Choroid plexus epithelial cell (primary cell): ENCODE results near the gene NFE2L1.
"Not testable (repeated sequence)": the region's sequence is repeated elsewhere in the genome, so short reads cannot be mapped to it uniquely, and the experiment has no call there.

Experiments used
- DNase-seq: peaks from one replicate; pipeline ENCODE4 v3.0.0-alpha.2; 2010; ENCODE audit warnings: low read depth
- H3K4me3 ChIP-seq: 2 replicates; pipeline ENCODE4 v1.5.1; 2011; ENCODE audit warnings: low read depth, mild to moderate bottlenecking, control low read depth, low read length, moderate library complexity
- TF ChIP-seq, protein P1 (sequence below): conservative IDR thresholded peaks from 2 replicates; pipeline ENCODE4 v1.5.1; 2011; ENCODE audit warnings: low read depth, mild to moderate bottlenecking, control low read depth, inconsistent platforms, low read length, moderate library complexity

The NFE2L1 gene

DNA sequence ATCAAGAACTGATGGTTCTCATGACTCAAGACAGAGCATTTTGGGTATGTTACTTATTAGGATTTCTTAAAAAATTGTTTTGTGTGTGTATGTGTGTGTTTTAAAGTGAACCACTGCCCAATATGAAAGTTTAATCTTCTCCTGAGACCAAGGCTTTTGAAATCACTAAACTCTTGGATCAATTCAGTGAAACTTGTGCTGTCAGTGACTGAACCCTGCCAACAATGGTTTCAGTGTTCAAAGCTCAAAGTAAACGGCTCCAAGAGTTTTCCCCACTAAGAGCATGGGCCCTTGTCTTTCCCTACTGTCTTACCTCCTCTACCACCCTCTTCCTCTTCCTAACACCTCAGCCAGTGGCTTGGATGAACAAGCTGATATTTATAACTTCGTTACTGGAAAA, 22.0 kb downstream of the NFE2L1 start:
- no peak for DNase-seq
- TF ChIP-seq, protein P1, sequence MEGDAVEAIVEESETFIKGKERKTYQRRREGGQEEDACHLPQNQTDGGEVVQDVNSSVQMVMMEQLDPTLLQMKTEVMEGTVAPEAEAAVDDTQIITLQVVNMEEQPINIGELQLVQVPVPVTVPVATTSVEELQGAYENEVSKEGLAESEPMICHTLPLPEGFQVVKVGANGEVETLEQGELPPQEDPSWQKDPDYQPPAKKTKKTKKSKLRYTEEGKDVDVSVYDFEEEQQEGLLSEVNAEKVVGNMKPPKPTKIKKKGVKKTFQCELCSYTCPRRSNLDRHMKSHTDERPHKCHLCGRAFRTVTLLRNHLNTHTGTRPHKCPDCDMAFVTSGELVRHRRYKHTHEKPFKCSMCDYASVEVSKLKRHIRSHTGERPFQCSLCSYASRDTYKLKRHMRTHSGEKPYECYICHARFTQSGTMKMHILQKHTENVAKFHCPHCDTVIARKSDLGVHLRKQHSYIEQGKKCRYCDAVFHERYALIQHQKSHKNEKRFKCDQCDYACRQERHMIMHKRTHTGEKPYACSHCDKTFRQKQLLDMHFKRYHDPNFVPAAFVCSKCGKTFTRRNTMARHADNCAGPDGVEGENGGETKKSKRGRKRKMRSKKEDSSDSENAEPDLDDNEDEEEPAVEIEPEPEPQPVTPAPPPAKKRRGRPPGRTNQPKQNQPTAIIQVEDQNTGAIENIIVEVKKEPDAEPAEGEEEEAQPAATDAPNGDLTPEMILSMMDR, result no peak
- H3K4me3 ChIP-seq, result no peak overlapping the region

DNA sequence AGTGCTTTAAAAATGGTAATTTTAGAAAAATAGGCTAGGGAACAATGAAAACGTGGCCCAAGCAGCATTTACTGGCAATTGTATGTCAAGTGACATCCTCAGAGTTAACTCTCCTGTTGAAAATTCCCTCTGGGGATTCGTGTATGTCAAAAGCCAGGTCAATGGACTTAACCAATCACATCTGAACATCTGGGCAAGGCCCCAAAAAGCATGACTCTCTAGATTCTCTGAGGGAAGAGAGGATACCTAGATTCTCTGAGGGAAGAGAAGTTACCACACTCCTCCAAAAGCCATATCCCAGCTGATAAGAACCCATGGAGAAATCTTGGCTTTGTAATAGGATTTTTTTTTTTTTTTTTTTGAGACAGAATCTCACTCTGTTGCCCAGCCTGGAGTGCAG, 23.5 kb downstream of the NFE2L1 start:
- H3K4me3 ChIP-seq, result no peak overlapping the region
- TF ChIP-seq, protein P1, result no peak
- DNase-seq, result no peak

DNA sequence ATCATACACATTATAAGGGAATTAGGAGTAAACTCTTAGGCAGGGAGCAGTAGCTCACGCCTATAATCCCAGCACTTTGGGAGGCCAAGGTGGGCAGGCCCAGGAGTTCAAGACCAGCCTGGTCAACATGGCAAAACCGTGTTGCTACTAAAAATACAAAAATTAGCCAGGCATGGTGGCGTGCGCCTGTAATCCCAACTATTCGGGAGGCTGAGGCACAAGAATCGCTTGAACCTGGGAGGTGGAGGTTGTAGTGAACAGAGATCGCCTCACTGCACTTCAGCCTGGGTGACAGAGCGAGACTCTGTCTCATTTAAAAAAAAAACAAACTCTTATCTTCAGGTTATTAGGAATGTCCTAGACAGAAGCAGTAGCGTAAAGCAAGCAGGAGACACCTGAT, 24.7 kb downstream of the NFE2L1 start:
- H3K4me3 ChIP-seq, DNase-seq: not testable (repeated sequence)

DNA sequence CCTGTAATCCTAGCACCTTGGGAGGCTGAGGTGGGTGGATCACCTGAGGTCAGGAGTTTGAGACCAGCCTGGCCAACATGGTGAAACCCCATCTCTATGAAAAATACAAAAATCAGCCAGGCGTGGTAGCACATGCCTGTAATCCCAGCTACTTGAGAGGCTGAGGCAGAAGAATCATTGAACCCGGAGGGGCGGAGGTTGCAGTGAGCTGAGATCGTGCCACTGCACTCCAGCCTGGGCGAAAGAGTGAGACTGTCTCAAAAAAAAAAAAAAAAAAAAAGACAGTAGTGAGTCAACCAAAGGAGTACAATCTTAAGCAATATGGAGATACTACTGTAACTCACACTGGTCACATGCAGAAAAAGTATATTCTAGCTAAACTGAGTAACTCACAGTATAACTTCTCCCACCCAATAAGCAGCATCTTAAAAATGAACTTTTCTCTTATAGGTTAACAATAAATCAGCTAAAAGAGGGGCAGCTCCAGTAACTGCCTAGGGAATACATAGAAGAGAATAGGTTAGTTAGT, 25.5 kb downstream of the NFE2L1 start:
- DNase-seq, result not testable (repeated sequence)

DNA sequence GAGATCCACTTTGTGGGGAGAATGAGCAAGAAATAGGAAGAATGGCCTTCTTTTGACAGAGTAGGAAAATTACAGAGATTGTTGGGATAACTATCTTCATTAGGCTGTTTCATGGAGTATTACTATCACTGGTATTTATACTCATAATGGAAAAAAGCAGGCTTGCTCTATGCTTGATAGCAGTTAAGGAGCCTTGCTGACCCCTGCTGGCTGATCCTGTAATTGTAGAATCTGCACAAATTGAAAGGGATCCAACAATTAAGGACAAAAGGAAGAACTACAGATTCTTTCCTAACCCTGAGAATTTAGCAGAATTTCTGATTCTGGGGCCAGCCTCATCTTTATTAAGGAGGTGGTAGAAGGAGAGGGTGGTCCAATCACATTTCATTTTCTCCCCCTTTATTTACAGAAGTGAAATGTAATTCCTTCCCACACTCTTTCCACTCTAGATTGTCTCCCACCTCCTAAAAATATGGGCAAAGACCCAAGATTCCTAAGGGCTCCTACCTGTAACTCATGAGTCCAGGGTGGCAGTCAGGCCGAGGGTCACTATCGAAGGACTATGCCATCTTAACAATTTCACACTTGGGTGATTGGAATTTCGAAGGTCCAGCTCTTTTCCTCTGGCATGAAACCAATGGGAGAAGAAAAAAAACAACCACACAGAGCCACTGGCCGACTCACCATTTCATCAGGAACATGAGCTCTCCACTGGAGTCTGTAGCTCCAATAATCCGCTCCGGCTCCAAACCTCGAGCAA, 26.3 kb downstream of the NFE2L1 start:
- peak; percentile 88 for DNase-seq
- H3K4me3 ChIP-seq, result no peak overlapping the region
- TF ChIP-seq, protein P1, result peak; percentile 86

More for the DNA sequence above, 25.5 kb downstream of the NFE2L1 start:
- not testable (repeated sequence) for H3K4me3 ChIP-seq

DNA sequence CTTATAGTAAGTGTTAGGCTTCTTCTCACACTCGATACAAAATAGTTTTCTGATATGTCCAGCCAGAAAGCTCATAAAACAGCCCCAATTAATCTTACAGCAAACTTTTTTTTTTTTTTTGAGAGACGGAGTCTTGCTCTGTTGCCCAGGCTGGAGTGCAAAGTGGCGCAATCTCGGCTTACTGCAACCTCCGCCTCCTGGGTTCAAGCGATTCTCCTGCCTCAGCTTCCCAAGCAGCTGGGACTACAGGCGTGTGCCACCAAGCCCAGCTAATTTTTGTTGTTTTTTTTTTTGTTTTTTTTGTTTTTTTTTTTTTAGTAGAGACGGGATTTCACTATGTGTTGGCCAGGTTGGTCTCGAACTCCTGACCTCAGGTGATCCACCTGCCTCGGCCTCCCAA, 29.0 kb downstream of the NFE2L1 start:
- not testable (repeated sequence) for DNase-seq, H3K4me3 ChIP-seq

DNA sequence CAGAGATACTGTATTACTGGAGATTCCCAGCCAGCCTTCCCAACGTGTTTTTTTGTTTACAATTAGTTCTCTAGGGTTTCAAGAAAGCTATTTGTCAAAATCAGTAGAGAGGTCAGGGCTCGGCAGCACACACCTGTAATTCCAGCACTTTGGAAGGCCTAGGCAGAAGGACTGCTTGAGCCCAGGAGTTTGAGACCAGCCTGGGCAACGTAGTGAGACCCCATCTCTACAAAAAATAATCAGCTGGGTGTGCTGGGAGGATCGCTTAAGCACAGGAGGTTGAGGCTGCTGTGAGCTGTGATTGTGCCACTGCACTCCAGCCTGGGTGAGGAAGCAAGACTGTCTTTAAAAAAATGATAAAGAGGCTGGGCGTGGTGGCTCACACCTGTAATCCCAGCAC, 33.7 kb downstream of the NFE2L1 start:
- TF ChIP-seq, protein P1, result no peak
- DNase-seq, result no peak
- H3K4me3 ChIP-seq, result no peak overlapping the region

DNA sequence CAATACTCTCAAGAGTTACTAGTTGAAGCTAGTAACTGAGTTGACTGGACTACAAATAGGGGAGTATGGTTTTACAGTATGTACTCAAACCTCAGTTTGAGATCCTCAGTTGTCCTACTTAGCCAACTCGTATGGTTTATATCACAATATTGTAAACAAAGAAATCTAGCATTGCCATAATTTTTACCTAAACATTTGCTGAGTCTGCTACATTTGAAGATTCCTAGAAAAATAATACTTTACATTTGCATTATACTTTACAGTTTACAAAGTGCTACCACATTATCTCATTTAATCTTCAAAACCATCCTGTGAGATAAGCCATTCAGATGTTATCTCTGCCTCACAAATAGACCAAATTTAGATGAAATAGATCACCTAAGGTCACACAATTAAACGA, 36.8 kb downstream of the NFE2L1 start:
- TF ChIP-seq, protein P1, result no peak
- H3K4me3 ChIP-seq, result no peak overlapping the region
- no peak for DNase-seq
